Neural cell (in vitro differentiated cells): ENCODE data around the gene PIAS4. TPM values are rescaled to one million over a fixed set of nuclear protein-coding genes. Genes with fewer than 3 reads are reported as not detected.
A peak's percentile ranks its signal among the peaks of the same experiment; 100 is the strongest.

Experiments
- H2AFZ ChIP-seq: fragments of 200-600, 300-800 bp; sonication (generic), shearing (Covaris generic); 2 replicates; pipeline ENCODE4 v1.6.0; 2014; ENCODE audit warnings: low read depth, mild to moderate bottlenecking, antibody characterized with exemption, low read length, moderate library complexity
- H3F3A ChIP-seq: fragments of 200-600 bp; shearing (Covaris generic); 2 replicates; pipeline ENCODE4 v1.6.1; 2016; ENCODE audit warnings: mild to moderate bottlenecking, moderate library complexity, mixed read lengths, antibody characterized with exemption, low read length; ENCODE audit not compliant: insufficient read depth, poor library complexity, severe bottlenecking
- H3K27ac ChIP-seq: fragments of 200-600, 300-800 bp; sonication (generic), shearing (Covaris generic); 2 replicates; pipeline ENCODE4 v1.5.1; 2014; ENCODE audit warnings: mild to moderate bottlenecking, low read length, moderate library complexity
- H3K27me3 ChIP-seq: fragments of 300-800, 200-600 bp; sonication (generic), shearing (Covaris generic); 2 replicates; pipeline ENCODE4 v1.6.0; 2014; ENCODE audit warnings: mild to moderate bottlenecking, low read depth, low read length, moderate library complexity; ENCODE audit not compliant: insufficient read depth
- H3K36me3 ChIP-seq: fragments of 300-800, 200-600 bp; sonication (generic), shearing (Covaris generic); 2 replicates; pipeline ENCODE4 v1.5.1; 2014; ENCODE audit warnings: mild to moderate bottlenecking, antibody characterized with exemption, low read length, moderate library complexity; ENCODE audit not compliant: insufficient read depth
- H3K4me2 ChIP-seq: fragments of 300-800, 200-600 bp; sonication (generic), shearing (Covaris generic); 2 replicates; pipeline ENCODE4 v1.6.0; 2014; ENCODE audit warnings: mild to moderate bottlenecking, low read length
- H3K4me3 ChIP-seq: fragments of 300-800, 200-600 bp; sonication (generic), shearing (Covaris generic); 2 replicates; pipeline ENCODE4 v1.5.1; 2014; ENCODE audit warnings: mild to moderate bottlenecking, low read length, moderate library complexity
- H3K79me2 ChIP-seq: fragments of 200-600 bp; shearing (Covaris generic); replicated peaks from 2 replicates; pipeline ENCODE4 v1.6.0; 2014; ENCODE audit warnings: mild to moderate bottlenecking, low read length, moderate library complexity; ENCODE audit not compliant: insufficient read depth
- H3K9ac ChIP-seq: fragments of 300-800, 200-600 bp; sonication (generic), shearing (Covaris generic); 2 replicates; pipeline ENCODE4 v1.6.1; 2016; ENCODE audit warnings: mild to moderate bottlenecking, low read length, mixed read lengths
- H3K9me2 ChIP-seq: fragments of 200-600 bp; shearing (Covaris generic); 2 replicates; pipeline ENCODE4 v1.6.1; 2016; ENCODE audit warnings: mild to moderate bottlenecking, low read length, mixed read lengths; ENCODE audit not compliant: insufficient read depth
- H3K9me3 ChIP-seq: fragments of 200-600, 300-800 bp; sonication (generic), shearing (Covaris generic); 2 replicates; pipeline ENCODE4 v1.6.1; 2016; ENCODE audit warnings: mild to moderate bottlenecking, mixed run types, low read length, moderate library complexity, mixed read lengths
- H4K20me1 ChIP-seq: fragments of 200-600 bp; shearing (Covaris generic); 2 replicates; pipeline ENCODE4 v1.6.1; 2016; ENCODE audit warnings: mild to moderate bottlenecking, mixed run types; ENCODE audit not compliant: insufficient read depth
- EP300 ChIP-seq: fragments of 450-650 bp; conservative IDR thresholded peaks from 2 replicates; pipeline ENCODE4 v1.6.1; 2014; ENCODE audit warnings: antibody characterized with exemption, mild to moderate bottlenecking, moderate library complexity; ENCODE audit not compliant: poor library complexity, severe bottlenecking
- EZH2 ChIP-seq: fragments of 200-600, 300-800 bp; shearing (Covaris generic), sonication (generic); IDR thresholded peaks from 2 replicates; pipeline ENCODE4 v1.6.1; 2014; ENCODE audit warnings: antibody characterized with exemption, low read length, borderline replicate concordance, mild to moderate bottlenecking; ENCODE audit not compliant: insufficient read depth, poor library complexity, severe bottlenecking
- MXI1 ChIP-seq: fragments of 450-650 bp; conservative IDR thresholded peaks from 2 replicates; pipeline ENCODE4 v1.6.1; 2014; ENCODE audit warnings: antibody characterized with exemption, mild to moderate bottlenecking; ENCODE audit not compliant: poor library complexity, severe bottlenecking
- POLR2AphosphoS5 ChIP-seq: IDR thresholded peaks from 2 replicates; pipeline ENCODE4 v1.6.1; 2012
- RAD21 ChIP-seq: fragments of 450-650 bp; conservative IDR thresholded peaks from 2 replicates; pipeline ENCODE4 v1.6.1; 2014; ENCODE audit warnings: antibody characterized with exemption, mild to moderate bottlenecking, moderate library complexity
- REST ChIP-seq: IDR thresholded peaks from 2 replicates; pipeline ENCODE4 v1.6.1; 2012; ENCODE audit warnings: borderline replicate concordance
- SMC3 ChIP-seq: fragments of 450-650 bp; conservative IDR thresholded peaks from 2 replicates; pipeline ENCODE4 v1.6.1; 2014; ENCODE audit warnings: antibody characterized with exemption, mild to moderate bottlenecking, moderate library complexity; ENCODE audit not compliant: poor library complexity
- TAF1 ChIP-seq: IDR thresholded peaks from 2 replicates; pipeline ENCODE4 v1.6.1; 2012; ENCODE audit warnings: low read depth
- polyA minus RNA-seq: library from RNA; depleted of rRNA, polyadenylated mRNA; stranded (reverse); fragments of >200 nt; gene quantifications from 2 replicates; pipeline ENCODE4 v1.2.3, GENCODE V29; 2014
- polyA plus RNA-seq: library from polyadenylated mRNA; depleted of rRNA; stranded (reverse); fragments of >200 nt; gene quantifications from 2 replicates; pipeline ENCODE4 v1.2.3, GENCODE V29; 2014
- TF ChIP-seq, protein P1 (sequence below): fragments of 450-650 bp; IDR thresholded peaks from 2 replicates; pipeline ENCODE4 v1.5.1; 2014; ENCODE audit warnings: antibody characterized with exemption, mild to moderate bottlenecking, moderate library complexity; ENCODE audit not compliant: poor library complexity, severe bottlenecking

The PIAS4 gene
- polyA plus RNA-seq (22.3 and 27.0 TPM in 2 replicates), polyA minus RNA-seq (33.7 and 40.2 TPM in 2 replicates)

DNA sequence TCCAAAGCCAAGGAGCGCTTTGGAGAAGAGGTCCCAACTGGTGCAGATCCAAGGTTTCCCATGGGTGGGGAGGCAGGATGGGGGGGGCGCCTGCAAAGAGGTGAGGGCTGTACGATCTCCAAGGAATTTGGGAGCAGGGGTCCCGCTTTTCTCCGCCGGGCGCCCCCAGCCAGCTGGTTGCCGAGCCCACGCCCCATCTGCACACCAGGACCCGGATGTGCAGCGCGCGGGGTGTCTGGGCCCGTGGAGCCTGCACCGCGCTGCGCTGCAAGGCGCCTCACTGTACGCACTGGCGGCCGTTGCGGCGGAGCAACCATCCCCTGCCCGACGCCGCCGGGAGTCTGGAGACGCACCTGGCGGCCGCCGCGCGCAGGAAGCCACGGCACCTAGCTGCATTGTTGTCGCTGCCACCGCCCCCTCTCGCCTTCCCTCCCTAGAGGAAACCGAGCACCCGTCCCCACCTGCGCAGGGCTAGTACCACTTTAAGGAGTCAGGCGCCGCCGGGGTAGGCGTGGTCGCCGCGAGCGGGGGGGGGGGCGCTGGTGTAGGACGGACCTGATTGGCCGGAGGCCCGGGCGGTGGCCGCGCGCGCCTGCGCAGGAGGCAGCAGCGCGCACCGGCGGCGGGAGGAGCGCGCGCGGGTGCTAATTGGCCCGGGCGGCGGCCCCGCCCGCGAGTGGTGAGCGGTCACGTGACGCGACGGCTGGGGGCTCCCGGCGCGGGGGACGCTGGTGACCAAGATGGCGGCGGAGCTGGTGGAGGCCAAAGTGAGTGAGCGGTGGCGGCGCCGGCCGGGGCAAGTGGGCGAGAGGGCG is at the start of gene PIAS4:
PIAS4 (plus strand) TSS at position 716 of the 815 bp plus-strand sequence; CDS start at position 741, 25 bp downstream.
- H3K9me2 ChIP-seq = no peaks in the 10 kb centered on the region
- peak within 1 kb of the TSS; percentile 93 for H3K9ac ChIP-seq
- H3F3A ChIP-seq = no peaks in the 10 kb centered on the region
- no peaks in the 10 kb centered on the region for H3K27me3 ChIP-seq
- TF ChIP-seq MXI1 (peak; percentile 92), REST (peak; percentile 86), SMC3 (peak; percentile 63), RAD21 (peak; percentile 45), POLR2AphosphoS5 (peak; percentile 87), TAF1 (peak; percentile 84), EP300 (peak; percentile 74), EZH2 (no peak)
- TF ChIP-seq, protein P1, sequence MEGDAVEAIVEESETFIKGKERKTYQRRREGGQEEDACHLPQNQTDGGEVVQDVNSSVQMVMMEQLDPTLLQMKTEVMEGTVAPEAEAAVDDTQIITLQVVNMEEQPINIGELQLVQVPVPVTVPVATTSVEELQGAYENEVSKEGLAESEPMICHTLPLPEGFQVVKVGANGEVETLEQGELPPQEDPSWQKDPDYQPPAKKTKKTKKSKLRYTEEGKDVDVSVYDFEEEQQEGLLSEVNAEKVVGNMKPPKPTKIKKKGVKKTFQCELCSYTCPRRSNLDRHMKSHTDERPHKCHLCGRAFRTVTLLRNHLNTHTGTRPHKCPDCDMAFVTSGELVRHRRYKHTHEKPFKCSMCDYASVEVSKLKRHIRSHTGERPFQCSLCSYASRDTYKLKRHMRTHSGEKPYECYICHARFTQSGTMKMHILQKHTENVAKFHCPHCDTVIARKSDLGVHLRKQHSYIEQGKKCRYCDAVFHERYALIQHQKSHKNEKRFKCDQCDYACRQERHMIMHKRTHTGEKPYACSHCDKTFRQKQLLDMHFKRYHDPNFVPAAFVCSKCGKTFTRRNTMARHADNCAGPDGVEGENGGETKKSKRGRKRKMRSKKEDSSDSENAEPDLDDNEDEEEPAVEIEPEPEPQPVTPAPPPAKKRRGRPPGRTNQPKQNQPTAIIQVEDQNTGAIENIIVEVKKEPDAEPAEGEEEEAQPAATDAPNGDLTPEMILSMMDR = peak; percentile 48
- peaks cover 35% of the 10 kb centered on the region for H3K79me2 ChIP-seq
- H2AFZ ChIP-seq = peak within 1 kb of the TSS; percentile 94
- peaks cover 14% of the 10 kb centered on the region for H4K20me1 ChIP-seq
- no peaks in the 10 kb centered on the region for H3K36me3 ChIP-seq
- H3K4me2 ChIP-seq = peak within 1 kb of the TSS; percentile 68
- peak within 1 kb of the TSS; percentile 94 for H3K27ac ChIP-seq
- H3K9me3 ChIP-seq = no peaks in the 10 kb centered on the region
- peak within 1 kb of the TSS; percentile 96 for H3K4me3 ChIP-seq

GRCh38 chr19:3958836-3959765 is 48.4 kb upstream of the PIAS4 start:
- Histone ChIP-seq H4K20me1 (no peaks in the 10 kb centered on the region), H3K9me2 (no peaks in the 10 kb centered on the region), H3F3A (no peaks in the 10 kb centered on the region), H2AFZ (no peak overlapping the region), H3K4me2 (no peak overlapping the region), H3K79me2 (no peaks in the 10 kb centered on the region), H3K9me3 (no peaks in the 10 kb centered on the region), H3K9ac (no peak overlapping the region), H3K27me3 (no peaks in the 10 kb centered on the region), H3K36me3 (no peaks in the 10 kb centered on the region), H3K27ac (no peak overlapping the region), H3K4me3 (no peak overlapping the region)
- TF ChIP-seq SMC3 (no peak), REST (no peak), RAD21 (no peak), TAF1 (no peak), EZH2 (no peak), POLR2AphosphoS5 (no peak), MXI1 (no peak), EP300 (no peak)
- TF ChIP-seq, protein P1 = no peak
